NK-92 (cell line): ENCODE measurements around the gene PAQR5.
"Not testable (repeated sequence)": the region's sequence is repeated elsewhere in the genome, so short reads cannot be mapped to it uniquely, and the experiment has no call there.

Experiments
- DNase-seq: peaks from one replicate; lab custom pipeline; 2025; ENCODE audit not compliant: unreplicated experiment; lab: John Stamatoyannopoulos, UW

PAQR5 gene

DNA sequence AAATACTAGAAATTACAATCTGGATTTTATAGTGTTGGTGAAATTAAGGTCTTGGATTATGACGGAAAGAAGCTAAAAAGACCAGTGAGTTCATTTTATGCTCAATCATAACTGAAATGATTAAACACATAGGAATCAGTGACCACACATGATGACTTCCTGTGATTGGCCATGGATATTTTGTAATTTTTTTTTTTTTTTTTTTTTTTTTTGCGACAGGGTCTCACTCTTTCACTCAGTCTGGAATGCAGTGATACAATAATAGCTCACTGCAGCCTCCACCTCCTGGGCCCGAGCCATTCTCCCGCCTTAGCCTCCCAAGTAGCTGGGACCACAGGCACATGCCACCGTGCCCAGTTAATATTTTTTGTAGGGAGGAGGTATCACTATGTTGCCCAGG lies 47.4 kb downstream of the PAQR5 start:
- no peak for DNase-seq

DNA sequence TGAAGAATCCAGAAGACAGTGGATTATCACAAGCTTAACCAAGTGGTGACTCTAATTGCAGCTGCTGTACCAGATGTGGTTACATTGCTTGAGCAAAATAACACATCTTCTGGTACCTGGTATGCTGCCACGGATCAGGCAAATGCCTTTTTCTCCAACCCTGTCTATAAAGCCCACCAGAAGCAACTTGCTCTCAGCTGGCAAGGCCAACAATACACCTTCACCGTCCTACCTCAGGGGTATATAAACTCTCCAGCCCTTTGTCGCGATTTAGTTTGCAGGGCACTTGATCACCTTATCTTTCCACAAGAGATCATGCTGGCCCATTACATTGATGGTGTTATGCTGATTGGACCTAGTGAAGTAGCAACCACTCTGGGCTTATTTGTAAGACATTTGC lies 52.6 kb downstream of the PAQR5 start:
- no peak for DNase-seq

DNA sequence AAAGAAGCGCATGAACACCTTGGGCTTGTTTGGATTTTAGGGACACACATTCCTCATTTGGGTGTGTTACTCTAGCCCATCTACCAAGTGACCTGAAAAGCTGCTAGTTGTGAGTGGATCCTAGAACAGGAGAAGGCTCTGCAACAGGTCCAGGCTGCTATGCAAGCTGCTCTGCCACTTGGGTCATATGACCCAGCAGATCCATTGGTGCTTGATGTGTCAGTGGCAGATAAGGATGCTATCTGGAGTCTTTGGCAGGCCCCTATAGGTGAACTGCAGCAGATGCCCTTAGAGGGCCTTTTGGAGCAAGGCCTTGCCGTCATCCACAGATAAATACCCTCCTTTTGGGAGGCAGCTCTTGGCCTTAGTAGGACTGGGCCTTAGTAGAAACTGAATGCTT lies 53.2 kb downstream of the PAQR5 start:
- DNase-seq, result no peak

DNA sequence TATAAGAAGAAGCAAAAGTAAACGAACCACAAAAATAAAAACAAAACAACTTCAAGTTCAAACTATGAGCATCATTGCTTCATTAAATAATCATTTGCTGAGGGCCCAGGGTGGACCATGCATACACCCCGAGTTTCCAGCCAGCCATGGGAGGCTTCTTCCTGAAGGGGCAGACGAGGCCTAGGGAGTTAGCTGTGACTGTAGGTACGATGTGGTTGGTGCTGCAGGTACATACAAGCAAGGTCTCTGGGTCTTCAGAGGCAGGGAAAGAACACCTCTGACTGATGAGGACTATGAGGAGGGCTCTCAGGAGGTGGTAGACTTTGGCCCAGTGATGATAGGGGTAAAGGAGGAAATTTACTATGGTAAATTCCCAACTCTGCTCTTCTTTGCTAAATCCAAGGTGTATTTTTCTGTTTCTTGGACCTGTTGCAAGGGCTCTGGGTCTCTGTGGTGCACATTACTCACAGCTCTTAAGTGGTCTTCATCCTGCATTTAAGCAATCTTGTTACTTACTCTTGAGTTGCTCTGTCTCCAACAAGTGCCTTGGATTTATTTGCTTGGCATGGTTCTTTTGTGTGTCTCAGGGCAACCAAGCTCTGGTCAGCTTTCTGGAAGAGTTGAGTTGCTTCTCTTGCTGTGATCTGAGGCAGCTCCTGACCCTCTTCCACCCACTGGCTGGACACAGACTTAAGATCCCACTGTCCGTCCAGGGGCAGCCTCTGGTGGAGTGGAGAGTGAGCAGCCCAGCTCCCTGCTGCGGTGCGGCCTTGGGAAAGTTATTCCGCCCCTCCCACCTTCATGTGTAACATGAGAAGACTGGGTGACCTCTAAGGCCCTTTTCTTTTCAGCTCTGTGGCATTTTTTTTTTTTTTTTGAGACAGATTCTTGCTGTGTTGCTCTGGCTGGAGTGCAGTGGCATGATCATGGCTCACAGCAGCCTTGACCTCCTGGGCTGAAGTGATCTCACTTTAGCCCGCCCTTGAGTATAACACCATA lies 59.4 kb downstream of the PAQR5 start:
- no peak for DNase-seq

DNA sequence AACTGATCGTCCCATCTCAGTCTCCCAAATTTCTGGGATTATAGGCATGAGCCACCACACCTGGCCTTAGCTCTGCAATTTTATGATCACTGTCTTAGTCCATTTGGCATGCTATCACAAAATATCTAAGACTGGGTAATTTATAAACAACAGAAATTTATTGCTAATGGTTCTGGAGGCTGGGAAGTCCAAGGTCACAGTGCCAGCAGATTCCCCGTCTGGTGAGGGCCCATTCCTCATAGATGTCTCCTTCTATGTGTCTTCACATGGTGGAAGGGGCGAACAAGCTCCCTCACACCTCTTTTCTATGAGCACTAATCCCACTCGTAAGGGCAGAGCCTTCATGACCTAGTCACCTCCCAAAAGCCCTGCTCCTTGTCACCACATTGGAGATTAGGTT lies 60.1 kb downstream of the PAQR5 start:
- no peak for DNase-seq

DNA sequence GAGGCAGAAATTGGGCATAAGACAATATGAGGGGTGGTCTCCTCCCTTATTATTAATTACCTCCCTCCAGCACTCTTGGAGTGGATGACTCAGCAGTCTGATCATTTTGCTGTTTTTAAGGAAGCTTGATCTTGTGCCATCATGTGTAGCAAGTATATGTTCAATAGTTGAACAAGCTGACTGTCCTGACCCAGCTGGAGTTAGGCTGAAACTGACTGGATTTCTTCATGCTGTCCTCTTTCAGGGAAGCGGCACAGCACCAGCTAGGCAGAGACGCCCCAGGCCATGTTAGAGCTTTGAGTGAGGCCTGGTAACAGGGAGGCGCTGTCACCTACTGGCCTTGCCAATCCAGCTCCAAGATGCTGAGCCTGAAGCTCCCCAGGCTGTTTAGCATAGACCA lies 61.0 kb downstream of the PAQR5 start:
- DNase-seq, result no peak

DNA sequence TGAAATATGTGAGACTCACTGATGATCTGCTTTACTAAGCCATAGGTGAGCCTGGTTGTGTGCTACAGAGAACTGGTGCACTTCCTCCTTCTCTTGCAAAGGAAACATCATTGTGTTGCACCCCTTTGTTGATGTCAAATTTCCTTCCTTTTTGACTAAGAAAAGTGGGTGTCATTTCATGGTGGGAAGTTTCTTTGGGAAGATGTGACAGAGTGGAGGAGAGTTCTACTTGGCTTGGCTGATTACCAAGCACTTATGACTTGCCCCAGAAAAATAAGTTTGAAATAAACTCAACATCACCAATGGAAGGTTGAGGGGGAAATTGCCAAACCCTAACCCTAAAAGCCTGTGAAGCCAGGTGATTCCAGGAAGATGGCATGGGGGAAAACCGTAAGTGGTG lies 61.9 kb downstream of the PAQR5 start:
- DNase-seq, result no peak

DNA sequence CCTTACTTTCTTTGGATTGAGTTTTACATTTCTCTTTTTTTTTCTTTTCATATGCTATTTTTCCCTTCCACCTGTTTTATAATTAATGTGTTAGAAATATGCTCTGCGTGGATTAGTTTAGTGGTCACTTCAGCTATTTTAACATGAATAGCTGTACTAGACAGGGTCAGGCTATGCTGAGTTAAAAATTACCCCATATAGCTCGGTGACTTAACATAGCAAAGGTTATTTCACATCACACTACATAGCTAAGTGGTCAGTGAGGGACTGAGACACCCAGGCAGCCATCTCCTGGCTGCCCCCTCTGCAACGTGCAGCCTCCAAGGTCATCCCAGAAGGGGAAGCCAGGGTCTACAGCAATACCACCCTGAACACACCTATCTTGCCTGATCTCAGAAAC lies 68.5 kb downstream of the PAQR5 start:
- DNase-seq, result no peak

DNA sequence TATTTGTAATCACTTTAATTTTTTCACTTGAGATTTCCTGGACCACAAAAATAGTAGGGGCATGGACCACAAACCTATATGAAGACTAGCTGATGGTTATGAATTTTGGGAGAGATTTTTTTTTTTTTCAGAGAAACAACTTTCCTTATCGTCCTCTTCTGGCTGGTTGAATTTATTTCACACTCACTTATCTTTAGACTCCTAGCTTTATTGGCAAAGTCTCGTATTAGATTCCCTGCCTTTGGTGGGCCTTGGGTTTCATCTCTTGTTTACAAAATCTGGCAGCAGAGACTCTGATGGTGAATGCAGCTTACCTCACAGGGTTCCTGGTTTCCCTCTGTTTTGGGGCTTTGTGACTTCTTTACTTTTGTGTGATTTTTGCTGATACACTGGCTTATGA lies 70.9 kb downstream of the PAQR5 start:
- DNase-seq, result no peak

DNA sequence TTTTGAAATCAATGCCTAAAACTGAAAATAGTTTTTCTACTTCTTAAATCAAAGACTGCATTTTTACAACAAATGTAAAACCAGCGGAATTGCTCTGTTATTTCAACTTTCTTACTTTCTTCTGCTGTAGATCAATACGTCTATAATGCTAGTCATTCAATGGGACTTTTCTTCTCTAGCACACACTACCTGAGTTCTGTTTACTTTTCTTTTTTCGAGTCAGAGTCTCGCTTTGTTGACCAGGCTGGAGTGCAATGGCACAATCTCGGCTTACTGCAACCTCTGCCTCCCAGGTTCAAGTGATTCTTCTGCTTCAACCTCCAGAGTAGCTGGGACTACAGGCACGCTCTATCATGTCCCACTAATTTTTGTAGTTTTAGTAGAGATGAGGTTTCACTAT lies 74.7 kb downstream of the PAQR5 start:
- DNase-seq, result no peak

DNA sequence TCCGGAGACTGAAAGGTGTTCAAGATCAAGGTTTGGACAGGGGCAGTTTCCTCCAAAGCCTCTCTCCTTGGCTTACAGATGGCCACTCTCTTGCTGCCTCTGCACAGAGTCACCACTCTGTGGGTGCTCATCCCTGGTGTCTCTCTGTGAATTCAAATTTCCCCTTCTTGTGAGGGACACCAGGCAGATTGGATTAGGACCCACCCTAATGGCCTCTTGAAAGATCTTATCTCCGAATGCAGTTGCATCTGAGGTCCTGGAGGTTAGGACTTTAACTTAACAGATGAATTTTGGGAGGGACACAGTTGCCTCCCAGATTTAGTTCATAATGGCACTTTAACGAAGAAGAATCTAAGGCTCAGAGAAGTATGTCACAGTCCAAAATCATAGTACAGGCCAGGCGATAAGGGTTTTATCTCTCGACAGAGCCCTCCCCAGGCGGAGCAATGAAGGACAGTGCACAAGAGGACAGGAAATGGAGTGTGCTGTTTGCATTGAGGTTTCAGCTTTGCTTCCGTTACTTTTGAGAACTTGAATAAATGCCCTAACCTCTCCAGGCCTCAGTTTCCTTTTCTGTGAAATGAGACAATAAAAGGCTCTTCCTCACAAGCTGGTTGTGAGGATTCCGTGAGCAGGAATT lies 76.6 kb downstream of the PAQR5 start:
- DNase-seq, result no peak

DNA sequence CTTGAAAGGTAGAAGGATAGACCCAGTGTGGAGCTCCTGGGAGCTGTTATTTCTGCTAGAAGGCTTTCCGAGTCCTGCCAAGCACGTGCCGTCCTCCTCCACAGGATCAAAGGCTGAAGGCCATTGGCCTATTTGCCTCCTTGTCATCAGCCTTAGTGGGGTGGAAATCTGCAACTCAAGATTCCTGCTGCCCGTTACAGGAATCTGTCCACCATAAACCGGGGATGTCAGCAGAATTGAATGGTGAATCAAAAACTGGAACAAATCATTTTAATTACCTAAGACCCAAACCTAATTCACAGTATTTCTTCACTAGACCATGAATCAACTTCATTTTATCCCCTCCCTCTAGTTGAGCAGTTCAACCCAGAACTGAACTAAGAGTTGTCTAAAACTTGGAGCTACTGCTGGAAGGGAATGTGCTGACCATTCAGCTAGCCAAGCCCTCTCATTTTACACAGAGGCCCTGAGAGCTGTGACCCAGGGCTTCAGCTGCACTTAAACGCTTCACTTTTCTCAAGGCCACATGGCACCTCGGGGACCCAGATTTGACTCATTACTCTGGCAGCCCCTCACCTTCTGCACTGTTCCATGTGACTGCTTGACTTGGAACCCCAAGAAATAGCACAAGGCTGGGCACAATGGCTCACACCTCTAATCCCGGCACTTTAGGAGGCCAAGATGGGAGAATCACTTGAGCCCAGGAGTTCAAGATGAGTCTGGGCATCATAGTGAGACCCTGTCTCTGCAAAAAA lies 78.7 kb downstream of the PAQR5 start:
- DNase-seq, result no peak

DNA sequence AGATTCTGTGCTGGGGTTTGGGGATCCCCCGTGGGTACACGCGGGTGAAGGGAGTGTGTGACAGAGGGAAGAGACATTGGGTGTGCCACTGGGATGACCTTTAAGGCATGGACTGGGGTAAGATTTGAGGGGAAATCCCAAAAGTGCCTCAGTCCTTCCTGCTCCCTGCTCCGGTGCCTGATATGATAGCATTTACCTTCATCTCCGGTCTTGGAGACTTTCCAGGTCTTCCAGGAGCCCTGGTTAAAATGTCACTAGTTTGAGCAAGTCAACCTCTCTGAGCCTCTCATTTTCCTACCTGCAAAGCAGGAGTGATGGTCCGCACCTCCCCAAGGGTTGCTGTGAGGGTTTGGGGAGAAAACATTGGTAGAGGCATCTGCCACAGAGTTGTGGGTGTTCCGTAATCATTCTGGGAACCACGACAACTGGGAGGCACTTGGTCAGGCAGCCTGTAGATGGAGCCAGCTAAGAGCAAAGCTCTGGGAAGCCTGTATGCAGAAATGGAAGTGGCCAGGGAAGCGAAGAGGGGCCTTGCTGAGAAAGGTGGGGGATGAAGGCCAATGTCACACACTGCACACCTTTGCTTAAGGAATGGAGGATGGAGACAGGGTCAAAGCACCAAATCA lies 81.5 kb downstream of the PAQR5 start:
- no peak for DNase-seq

DNA sequence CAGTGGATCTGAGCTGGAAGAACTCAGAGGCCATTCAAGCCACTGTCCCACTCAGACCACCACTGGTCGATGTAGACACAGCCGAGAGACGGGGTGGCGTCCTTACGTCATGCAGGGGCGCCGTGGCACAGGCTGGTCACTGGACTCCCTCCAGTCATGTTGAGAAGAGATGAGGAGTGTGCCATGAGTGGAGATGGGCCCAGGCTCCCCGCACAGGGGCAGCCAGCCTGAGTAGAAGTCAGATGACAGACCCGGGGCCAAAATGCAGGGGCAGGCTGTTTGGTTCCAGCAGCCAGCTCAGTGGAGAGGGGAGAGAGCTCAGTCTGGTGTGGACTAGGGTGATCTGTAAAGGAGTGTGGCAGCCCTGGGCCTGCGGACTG lies 82.0 kb downstream of the PAQR5 start:
- no peak for DNase-seq

DNA sequence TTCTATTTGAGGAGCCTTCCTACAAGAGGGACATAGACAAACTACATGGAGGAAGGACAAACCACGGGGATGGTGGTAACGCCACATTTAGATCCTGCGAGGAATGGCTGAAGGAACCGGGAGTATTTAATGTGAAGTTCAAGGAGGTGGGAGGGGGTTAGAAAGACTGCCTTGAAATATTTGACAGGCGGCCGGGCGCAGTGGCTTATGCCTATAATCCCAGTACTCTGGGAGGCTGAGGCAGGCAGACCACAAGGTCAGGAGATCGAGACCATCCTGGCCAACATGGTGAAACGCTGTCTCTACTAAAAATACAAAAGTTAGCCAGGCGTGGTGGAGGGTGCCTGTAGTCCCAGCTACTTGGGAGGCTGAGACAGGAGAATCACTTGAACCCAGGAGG lies 83.5 kb downstream of the PAQR5 start:
- DNase-seq, result not testable (repeated sequence)

DNA sequence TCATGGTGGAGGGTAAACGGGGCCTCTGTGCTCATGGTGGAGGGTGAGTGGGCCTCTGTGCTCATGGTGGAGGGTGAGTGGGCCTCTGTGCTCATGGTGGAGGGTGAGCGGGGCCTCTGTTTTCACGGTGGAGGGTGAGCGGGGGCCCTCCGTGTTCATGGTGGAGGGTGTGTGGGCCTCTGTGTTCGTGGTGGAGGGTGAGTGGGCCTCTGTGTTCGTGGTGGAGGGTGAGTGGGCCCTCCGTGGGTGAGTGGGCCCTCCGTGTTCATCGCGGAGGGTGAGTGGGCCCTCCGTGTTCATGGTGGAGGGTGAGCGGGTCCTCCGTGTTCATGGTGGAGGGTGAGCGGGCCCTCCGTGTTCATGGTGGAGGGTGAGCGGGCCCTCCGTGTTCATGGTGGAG lies 85.4 kb downstream of the PAQR5 start:
- DNase-seq, result not testable (repeated sequence)

DNA sequence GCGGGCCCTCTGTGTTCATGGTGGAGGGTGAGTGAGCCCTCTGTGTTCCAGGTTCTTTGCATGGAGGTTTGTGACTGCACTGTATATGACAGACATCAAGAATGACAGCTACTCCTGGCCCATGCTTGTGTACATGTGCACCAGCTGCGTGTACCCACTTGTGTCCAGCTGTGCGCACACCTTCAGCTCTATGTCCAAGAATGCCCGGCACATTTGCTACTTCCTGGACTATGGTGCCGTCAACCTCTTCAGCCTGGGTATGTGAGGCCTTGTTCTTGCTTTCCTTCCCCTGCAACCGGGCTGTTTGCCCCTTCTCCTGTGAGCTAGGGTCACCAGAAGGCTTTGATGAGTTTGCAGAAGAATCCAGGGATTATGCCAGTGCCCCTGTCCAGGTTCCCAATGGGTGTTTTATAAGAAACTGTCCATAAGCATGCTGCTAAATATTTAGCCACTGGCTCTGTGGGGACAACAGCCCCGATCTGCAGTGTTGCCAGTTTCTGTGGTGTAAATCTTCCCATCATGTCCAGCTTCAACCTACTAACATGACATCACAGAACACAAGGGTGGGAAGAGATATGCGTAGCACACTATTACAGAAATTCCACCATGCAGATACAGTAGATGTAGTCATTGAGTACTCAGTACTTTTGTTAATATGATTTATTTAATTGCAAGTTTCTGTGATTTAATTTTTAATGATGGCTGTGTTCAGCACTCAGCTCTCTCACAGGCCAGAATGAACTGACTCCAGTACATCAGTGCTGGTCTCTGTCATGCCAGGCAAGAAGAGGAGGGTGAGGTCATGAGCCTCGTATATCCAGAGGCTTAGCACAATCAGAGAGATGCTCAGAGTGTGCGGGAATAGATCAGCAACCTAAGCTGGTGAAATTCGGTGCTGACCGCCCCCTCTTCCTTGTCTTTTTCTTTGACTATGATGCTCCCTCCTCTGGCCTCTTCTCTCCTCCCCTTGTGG lies 86.2 kb downstream of the PAQR5 start:
- DNase-seq, result no peak

DNA sequence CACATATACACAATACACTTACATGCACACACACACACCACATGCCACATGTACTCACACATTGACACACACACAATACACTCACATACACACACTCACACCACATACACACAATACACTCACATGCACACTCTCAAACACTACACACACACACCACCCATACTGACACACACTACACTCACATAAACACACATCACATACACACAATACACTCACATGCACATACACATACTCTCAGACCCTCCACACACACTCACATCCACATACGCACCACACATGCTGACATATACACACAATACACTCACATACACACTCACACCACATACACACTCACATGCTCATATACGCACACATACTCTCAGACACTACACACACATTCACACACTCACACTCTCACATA lies 87.1 kb downstream of the PAQR5 start:
- no peak for DNase-seq

DNA sequence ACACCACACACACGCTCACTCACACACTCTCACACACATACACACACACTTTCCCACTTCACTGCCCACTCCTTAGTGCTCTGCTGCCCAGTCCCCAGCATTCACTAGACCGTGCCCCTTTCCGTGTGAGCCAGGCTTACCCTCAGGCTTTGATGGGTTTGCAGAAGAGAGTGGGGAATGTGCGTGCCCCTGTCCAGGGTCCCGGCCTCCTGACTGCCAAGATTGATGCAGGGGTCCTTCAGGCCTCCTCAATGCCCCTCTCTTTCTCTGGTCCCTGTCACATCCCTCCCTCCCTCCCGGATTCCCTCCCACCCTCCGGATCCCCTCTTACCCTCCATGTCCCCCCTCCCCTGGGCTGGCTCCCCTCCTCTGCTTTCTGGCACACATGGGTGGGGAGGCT lies 87.6 kb downstream of the PAQR5 start:
- no peak for DNase-seq

DNA sequence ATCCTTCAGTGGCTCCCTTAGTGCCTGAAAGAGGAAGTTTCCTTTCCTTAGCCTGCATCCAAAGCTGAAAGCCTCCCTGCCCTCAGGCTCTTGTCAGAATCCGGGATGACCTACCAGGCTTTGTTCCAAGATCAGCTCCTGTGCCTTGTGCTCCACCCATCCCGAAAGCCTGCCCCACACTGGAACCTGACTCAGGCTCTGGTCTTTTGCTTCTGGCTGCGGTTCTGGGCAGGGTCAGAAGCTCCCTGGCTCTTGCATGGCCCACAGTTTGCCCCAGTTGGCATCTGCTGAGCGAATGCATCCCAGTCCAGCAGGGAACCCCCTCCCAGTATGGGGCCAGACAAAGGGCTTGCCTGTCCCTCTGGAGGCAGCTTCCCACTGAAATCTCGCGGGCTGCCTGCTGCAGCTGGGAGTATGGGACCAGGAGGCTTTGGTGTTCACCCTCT lies 89.6 kb downstream of the PAQR5 start:
- DNase-seq, result no peak
